Lower lobe of right lung (tissue), 2 donors: ENCODE measurements around the gene RAP1A. TPM values are rescaled to one million over a fixed set of nuclear protein-coding genes. Genes with fewer than 3 reads are reported as not detected.

Source experiments
- ATAC-seq, 2 donors: fragments of 200-7000 bp; cut with Tn5 transposase; one replicate each; pipeline ENCODE4 v1.9.1; 2020 to 2022; ENCODE audit warnings: mild to moderate bottlenecking in 2 of 2, moderate library complexity in 2 of 2
- DNase-seq: peaks from one replicate; pipeline ENCODE4 v3.0.0-alpha.2; 2020
- H3K27ac ChIP-seq: fragments of 200-600 bp; one replicate; pipeline ENCODE4 v1.8.0; 2022
- H3K27me3 ChIP-seq: fragments of 200-600 bp; one replicate; pipeline ENCODE4 v1.8.0; 2022; ENCODE audit warnings: low read depth
- H3K36me3 ChIP-seq: fragments of 200-600 bp; one replicate; pipeline ENCODE4 v1.8.0; 2022; ENCODE audit warnings: mild to moderate bottlenecking
- H3K4me1 ChIP-seq: fragments of 200-600 bp; one replicate; pipeline ENCODE4 v1.8.0; 2022
- H3K4me3 ChIP-seq: fragments of 200-600 bp; one replicate; pipeline ENCODE4 v1.8.0; 2022; ENCODE audit warnings: mild to moderate bottlenecking
- H3K9me3 ChIP-seq: fragments of 200-600 bp; one replicate; pipeline ENCODE4 v1.8.0; 2022
- intact Hi-C: fragments of 100-400 bp; cut with DNase I; formaldehyde crosslinking; loops from one replicate; pipeline ENCODE4 v1.11.0; 2022
- total RNA-seq: library from RNA; stranded (reverse); fragmentation: NEBNext Ultra II Directional; extraction: Animal tissue kit (Norgen Biotek cat#: 25700); gene quantifications from one replicate; pipeline ENCODE4 v1.2.1, GENCODE V29; 2021
- TF ChIP-seq, protein P1 (sequence below): fragments of 200-600 bp; IDR thresholded peaks from one replicate; pipeline ENCODE4 v1.8.0; 2022; ENCODE audit warnings: antibody characterized with exemption, mild to moderate bottlenecking
- donor health status: DM: no; HTN: yes; CAD: no; lungs with severe emphysema.

RAP1A gene
- total RNA-seq, 1 donor from 2014 or later = 134 TPM

DNA sequence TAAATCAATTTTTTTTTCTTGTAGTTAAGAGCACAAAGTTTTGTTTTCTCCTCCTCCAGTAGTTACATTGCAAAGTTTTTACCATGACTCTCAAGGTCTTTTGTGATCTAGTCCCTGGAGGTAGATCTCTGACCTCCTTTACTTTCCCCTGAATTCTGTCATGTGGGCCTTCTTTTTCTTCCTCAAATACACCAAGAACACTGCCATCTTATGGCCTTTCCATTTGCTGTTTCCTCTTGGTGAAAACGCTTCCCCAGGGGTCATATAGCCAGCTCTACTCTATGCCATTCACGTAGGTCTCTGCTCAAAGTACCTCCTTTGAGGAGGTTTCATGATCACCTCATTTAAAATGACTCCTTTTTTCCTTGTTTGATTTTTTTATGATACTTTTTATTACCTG lies 138.8 kb downstream of the RAP1A start:
- no peaks in the 10 kb centered on the region for H3K27me3 ChIP-seq
- ATAC-seq (no peak), DNase-seq (no peak)
- intact Hi-C loops = no loop called here
- peaks cover 14% of the 10 kb centered on the region for H3K4me1 ChIP-seq
- no peak overlapping the region for H3K4me3 ChIP-seq
- TF ChIP-seq, protein P1, sequence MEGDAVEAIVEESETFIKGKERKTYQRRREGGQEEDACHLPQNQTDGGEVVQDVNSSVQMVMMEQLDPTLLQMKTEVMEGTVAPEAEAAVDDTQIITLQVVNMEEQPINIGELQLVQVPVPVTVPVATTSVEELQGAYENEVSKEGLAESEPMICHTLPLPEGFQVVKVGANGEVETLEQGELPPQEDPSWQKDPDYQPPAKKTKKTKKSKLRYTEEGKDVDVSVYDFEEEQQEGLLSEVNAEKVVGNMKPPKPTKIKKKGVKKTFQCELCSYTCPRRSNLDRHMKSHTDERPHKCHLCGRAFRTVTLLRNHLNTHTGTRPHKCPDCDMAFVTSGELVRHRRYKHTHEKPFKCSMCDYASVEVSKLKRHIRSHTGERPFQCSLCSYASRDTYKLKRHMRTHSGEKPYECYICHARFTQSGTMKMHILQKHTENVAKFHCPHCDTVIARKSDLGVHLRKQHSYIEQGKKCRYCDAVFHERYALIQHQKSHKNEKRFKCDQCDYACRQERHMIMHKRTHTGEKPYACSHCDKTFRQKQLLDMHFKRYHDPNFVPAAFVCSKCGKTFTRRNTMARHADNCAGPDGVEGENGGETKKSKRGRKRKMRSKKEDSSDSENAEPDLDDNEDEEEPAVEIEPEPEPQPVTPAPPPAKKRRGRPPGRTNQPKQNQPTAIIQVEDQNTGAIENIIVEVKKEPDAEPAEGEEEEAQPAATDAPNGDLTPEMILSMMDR = no peak
- H3K27ac ChIP-seq = no peak overlapping the region
- H3K36me3 ChIP-seq = peaks cover 53% of the 10 kb centered on the region
- H3K9me3 ChIP-seq = no peaks in the 10 kb centered on the region

GRCh38 chr1:111761717-111762116 lies 142.1 kb downstream of the RAP1A start:
- no peaks in the 10 kb centered on the region for H3K9me3 ChIP-seq
- H3K36me3 ChIP-seq = peaks cover 86% of the 10 kb centered on the region
- ATAC-seq = no peak
- no peak overlapping the region for H3K4me3 ChIP-seq
- no peak for DNase-seq
- intact Hi-C loops = loop anchor here (10.0 kb wide), 1 partner anchor 277 kb away; no protein-coding TSS in a partner anchor
- no peaks in the 10 kb centered on the region for H3K27me3 ChIP-seq
- TF ChIP-seq, protein P1 = no peak
- peaks cover 9% of the 10 kb centered on the region for H3K4me1 ChIP-seq
- no peak overlapping the region for H3K27ac ChIP-seq

GRCh38 chr1:111762332-111762731 lies 142.7 kb downstream of the RAP1A start:
- no peak for ATAC-seq
- H3K4me3 ChIP-seq = no peak overlapping the region
- intact Hi-C loops = loop anchor here (10.0 kb wide), 1 partner anchor 278 kb away; no protein-coding TSS in a partner anchor
- peaks cover 3% of the 10 kb centered on the region for H3K4me1 ChIP-seq
- no peaks in the 10 kb centered on the region for H3K27me3 ChIP-seq
- peaks cover 89% of the 10 kb centered on the region for H3K36me3 ChIP-seq
- H3K9me3 ChIP-seq = no peaks in the 10 kb centered on the region
- TF ChIP-seq, protein P1 = no peak
- DNase-seq = no peak
- H3K27ac ChIP-seq = no peak overlapping the region

Other genes starting within 250 kb of the RAP1A start
- gene OVGP1, start 192.1 kb upstream of the RAP1A start, total RNA-seq = 1.1 TPM
- gene WDR77, start 170.5 kb upstream of the RAP1A start, total RNA-seq = 15.1 TPM
- 157 TPM for gene ATP5PB, start 170.3 kb upstream of the RAP1A start, total RNA-seq
- gene C1orf162, start 145.8 kb upstream of the RAP1A start, total RNA-seq = 135 TPM
- 10.3 TPM for gene ADORA3, start 116.2 kb upstream of the RAP1A start, total RNA-seq
- gene TMIGD3, start 116.2 kb upstream of the RAP1A start, total RNA-seq = 9.0 TPM
- 14.7 TPM for gene INKA2, start 119.6 kb downstream of the RAP1A start, total RNA-seq
- 11.4 TPM for gene DDX20, start 136.1 kb downstream of the RAP1A start, total RNA-seq